OCI-M2 (cell line): ENCODE results near the gene PRR29.
"Not testable (repeated sequence)": the region's sequence is repeated elsewhere in the genome, so short reads cannot be mapped to it uniquely, and the experiment has no call there.

Source experiments
- DNase-seq: peaks from one replicate; lab custom pipeline; 2025; ENCODE audit not compliant: unreplicated experiment; lab: John Stamatoyannopoulos, UW

The PRR29 gene

DNA sequence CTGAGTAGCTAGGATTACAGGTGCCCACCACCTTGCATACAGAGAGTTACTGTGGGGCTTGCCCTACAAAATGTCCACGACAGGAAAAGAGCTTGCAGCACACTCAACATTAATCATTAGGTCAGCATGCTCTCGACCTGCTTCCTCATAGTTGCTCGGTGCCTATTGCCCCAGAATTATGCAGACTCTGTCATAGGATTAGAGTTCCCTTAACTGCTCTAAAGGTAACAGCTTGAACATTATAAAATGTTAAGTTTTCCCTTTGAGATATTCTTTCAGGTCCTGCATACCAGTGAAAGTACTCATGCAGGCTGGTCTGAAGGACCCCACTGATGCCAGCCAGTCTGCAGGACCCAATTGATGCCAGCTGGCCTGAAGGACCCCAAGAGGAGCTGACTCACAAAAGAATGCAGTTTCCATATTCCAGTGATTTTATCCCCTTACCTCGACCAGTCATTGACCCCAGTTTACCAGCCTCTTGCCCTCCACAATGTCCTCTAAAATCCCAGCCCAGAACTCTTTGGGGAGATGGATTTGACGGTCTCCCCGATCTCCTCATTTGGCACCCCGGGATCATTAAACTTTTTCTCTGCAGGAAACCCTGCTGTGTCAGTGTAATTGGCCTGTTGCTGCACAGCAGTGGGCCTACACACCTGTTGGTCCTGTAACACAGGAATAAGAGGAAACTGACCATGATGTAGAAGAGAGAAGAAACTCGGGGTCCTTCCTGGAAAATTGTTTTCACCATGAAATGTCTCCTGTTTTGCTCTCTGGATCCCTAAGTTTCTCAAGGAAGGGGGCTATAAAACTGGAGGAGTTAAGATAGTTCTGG is 11.6 kb downstream of the PRR29 start:
- DNase-seq: no peak

DNA sequence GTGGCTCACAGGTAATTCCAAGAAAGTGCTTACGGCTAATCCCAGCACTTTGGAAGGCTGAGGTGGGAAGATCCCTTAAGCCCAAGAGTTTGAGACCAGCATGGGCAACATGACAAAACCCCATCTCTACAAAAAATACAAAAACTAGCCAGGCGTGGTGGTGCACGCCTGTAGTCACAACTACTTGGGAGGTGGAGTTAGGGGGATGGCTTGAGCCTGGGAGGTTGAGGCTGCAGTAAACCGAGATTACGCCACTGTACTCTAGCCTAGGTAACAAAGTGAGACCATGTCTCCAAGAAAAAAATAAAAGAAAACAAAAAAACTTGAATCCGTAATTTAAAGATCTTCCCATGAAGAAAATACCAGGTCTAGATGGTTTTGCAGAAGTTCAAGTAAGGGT is 17.3 kb downstream of the PRR29 start:
- DNase-seq: no peak

DNA sequence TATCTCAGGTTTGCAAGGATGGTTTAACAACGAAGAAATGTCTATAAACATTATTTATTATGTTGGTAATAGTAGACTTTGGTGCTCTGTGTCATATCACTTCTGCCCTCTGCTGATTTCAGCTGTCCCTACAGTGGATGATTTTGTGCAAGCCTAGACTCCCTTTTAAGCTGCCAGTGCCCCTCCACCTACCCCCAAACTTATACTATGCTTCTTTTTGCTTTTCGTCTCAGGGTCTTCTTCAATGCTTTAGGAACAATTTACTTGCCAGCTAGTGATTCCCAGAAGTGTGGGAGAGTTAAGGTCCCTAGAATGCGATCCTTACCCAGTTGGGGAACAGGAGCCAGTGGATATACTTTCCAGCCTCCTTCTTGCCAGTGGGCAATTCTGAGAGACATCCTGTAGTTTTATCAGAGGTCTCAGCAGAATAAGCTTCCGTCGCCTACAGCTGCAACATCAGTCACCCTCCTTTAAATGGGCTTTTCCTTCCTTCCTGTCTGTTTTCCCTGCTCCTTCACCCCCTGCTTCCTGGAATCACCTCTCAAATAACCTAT is 18.2 kb downstream of the PRR29 start:
- DNase-seq: no peak

GRCh38 chr17:64016974-64017373 is 18.8 kb downstream of the PRR29 start:
- DNase-seq: no peak

GRCh38 chr17:64017381-64017980 is 19.3 kb downstream of the PRR29 start:
- DNase-seq: no peak

DNA sequence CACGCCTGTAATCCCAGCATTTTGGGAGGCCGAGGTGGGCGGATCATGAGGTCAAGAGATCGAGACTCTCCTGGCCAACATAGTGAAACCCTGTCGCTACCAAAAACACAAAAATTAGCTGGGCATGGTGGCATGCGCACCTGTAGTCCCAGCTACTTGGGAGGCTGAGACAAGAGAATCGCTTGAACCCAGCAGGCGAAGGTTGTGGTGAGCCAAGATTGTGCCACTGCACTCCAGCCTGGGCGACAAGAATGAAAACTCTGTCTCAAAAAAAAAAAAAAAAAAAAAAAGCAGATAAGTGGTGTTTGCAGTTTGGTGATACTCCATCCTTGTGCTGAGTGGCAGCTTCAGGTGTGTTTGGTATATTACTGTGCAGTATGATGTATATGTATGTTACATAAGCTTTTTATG is 21.4 kb downstream of the PRR29 start:
- DNase-seq: not testable (repeated sequence)

- no peak for DNase-seq
Measured at GRCh38 chr17:64020056-64020766, 22.1 kb downstream of the PRR29 start, which contains the start of gene ICAM2. Gene ICAM2 (minus strand): TSS chr17:64020633. CDS start chr17:64006691, 13,942 bp downstream.

GRCh38 chr17:64022611-64023063 is 24.5 kb downstream of the PRR29 start:
- no peak for DNase-seq

GRCh38 chr17:64024215-64024654 is 26.1 kb downstream of the PRR29 start:
- DNase-seq: no peak

GRCh38 chr17:64024781-64025731 is 26.9 kb downstream of the PRR29 start:
- no peak for DNase-seq

DNA sequence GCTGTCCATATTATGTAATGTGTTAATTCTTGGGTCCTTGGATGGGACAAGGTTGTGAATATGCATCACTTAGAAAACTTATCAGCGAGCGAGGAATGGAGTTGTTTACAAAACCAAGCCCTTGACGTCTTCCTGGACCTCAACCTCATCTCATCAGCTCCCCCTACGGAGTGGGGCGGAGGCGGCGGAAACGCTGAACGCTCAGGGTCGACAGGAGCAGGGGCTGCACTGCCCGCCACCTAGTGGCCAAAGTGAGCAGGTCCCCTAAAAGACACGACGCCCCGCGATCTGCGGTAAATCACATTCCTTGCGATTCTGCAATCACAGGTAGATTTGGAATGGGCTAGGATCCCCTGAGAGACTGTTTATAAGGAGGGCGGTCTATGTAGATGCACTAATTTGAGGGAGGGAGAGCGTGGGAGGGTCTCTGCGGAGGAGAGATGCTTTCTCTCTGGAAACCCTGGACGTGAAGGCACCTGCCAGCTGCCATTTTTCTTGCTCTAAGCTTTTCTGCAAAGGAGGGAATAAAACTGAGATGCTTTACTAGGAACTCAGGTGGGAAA is 27.7 kb downstream of the PRR29 start:
- DNase-seq: no peak

GRCh38 chr17:64028874-64029464 is 30.8 kb downstream of the PRR29 start:
- DNase-seq: no peak

DNA sequence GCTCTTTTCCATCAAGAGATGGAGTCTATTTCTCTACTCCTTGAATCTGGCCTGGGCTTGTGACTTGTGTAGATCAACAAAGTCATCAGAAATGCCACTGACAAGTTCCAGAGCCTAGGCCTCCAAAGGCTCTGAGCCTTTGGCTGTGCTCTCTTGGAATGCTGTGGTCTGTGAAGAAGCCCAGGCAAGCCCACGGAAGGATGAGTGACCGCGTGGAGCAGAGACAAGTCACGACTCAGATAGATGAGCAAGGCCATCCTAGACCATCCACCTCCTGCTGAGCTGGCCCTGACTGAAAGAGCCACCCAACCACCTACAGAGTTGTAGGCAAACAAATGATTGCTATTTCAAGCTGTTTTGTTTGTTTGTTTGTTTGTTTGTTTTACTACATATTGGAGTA is 33.9 kb downstream of the PRR29 start:
- DNase-seq: no peak

- DNase-seq: no peak
Measured at GRCh38 chr17:64036198-64036922, 38.2 kb downstream of the PRR29 start.

- no peak for DNase-seq
Measured at GRCh38 chr17:64037180-64037579, 39.0 kb downstream of the PRR29 start.

- no peak for DNase-seq
Measured at GRCh38 chr17:64037802-64038201, 39.7 kb downstream of the PRR29 start.

GRCh38 chr17:64038331-64039105 is 40.4 kb downstream of the PRR29 start:
- DNase-seq: no peak

DNA sequence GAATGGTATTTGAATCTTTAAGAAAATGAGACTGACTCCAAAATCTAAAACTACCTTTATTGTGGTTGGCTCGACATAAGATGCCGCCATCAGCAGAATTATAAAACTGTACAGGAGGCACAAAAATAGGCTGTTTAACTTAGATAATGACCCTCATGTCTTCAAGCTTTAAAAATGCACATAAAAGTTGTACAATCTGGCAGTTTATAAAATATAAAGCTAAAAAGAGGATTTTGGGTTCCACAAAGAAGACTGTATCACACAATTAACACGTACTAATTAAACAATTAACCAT is 40.9 kb downstream of the PRR29 start:
- DNase-seq: no peak
